Neural progenitor cell (in vitro differentiated cells): ENCODE data around the gene GRIP1. TPM values are rescaled to one million over a fixed set of nuclear protein-coding genes. Genes with fewer than 3 reads are reported as not detected.

Experiments
- DNase-seq: peaks from one replicate; pipeline ENCODE4 v3.0.0-alpha.2; 2016; ENCODE audit warnings: low spot score
- H2AFZ ChIP-seq: fragments of 200-600 bp; sonication (generic); replicated peaks from 2 replicates; pipeline ENCODE4 v1.6.1; 2016; ENCODE audit warnings: antibody characterized with exemption
- H3F3A ChIP-seq: fragments of 200-600 bp; sonication (generic); 2 replicates; pipeline ENCODE4 v1.6.1; 2016; ENCODE audit warnings: antibody characterized with exemption, low read depth
- H3K27ac ChIP-seq: fragments of 200-600 bp; sonication (generic); 2 replicates; pipeline ENCODE4 v1.5.1; 2016; ENCODE audit warnings: mild to moderate bottlenecking
- H3K27me3 ChIP-seq: fragments of 200-600 bp; sonication (generic); 2 replicates; pipeline ENCODE4 v1.6.1; 2016; ENCODE audit warnings: mild to moderate bottlenecking, moderate library complexity
- H3K36me3 ChIP-seq: fragments of 200-600 bp; sonication (generic); 2 replicates; pipeline ENCODE4 v1.5.1; 2016
- H3K4me1 ChIP-seq: fragments of 200-600 bp; sonication (generic); 2 replicates; pipeline ENCODE4 v1.6.1; 2016; ENCODE audit warnings: mixed run types
- H3K4me2 ChIP-seq: fragments of 200-600 bp; sonication (generic); 2 replicates; pipeline ENCODE4 v1.6.1; 2016
- H3K4me3 ChIP-seq: fragments of 200-600 bp; sonication (generic); 2 replicates; pipeline ENCODE4 v1.5.1; 2016
- H3K79me2 ChIP-seq: fragments of 200-600 bp; sonication (generic); 2 replicates; pipeline ENCODE4 v1.6.1; 2016; ENCODE audit warnings: low read depth
- H3K9ac ChIP-seq: fragments of 200-600 bp; sonication (generic); 2 replicates; pipeline ENCODE4 v1.6.1; 2016
- H3K9me3 ChIP-seq: fragments of 200-600 bp; sonication (generic); 2 replicates; pipeline ENCODE4 v1.5.1; 2016; ENCODE audit warnings: low read depth
- H4K20me1 ChIP-seq: fragments of 200-600 bp; sonication (generic); 2 replicates; pipeline ENCODE4 v1.6.1; 2016; ENCODE audit warnings: low read depth
- H3K27ac Mint-ChIP-seq: 3 replicates; pipeline ENCODE4 v1.8.0; 2021; ENCODE audit warnings: mixed read lengths
- H3K27me3 Mint-ChIP-seq: 2 replicates; pipeline ENCODE4 v1.8.0; 2022; ENCODE audit warnings: low read depth, mild to moderate bottlenecking, inconsistent platforms, moderate library complexity, mixed read lengths; ENCODE audit not compliant: insufficient read depth
- H3K36me3 Mint-ChIP-seq: 3 replicates; pipeline ENCODE4 v1.8.0; 2021; ENCODE audit warnings: mixed read lengths
- H3K4me1 Mint-ChIP-seq: 3 replicates; pipeline ENCODE4 v1.8.0; 2021; ENCODE audit warnings: mixed read lengths
- H3K4me3 Mint-ChIP-seq: 3 replicates; pipeline ENCODE4 v1.8.0; 2021; ENCODE audit warnings: mild to moderate bottlenecking, moderate library complexity, mixed read lengths
- H3K9me3 Mint-ChIP-seq: 3 replicates; pipeline ENCODE4 v1.8.0; 2020; ENCODE audit warnings: mixed read lengths
- EZH2 ChIP-seq: fragments of 200-600 bp; sonication (generic); IDR thresholded peaks from 2 replicates; pipeline ENCODE4 v1.6.1; 2017; ENCODE audit warnings: antibody characterized with exemption, mild to moderate bottlenecking, moderate library complexity
- EZH2phosphoT487 ChIP-seq: fragments of 200-600 bp; sonication (generic); IDR thresholded peaks from 2 replicates; pipeline ENCODE4 v1.6.1; 2017; ENCODE audit warnings: antibody characterized with exemption
- total RNA-seq: library from RNA; depleted of rRNA; stranded (reverse); fragments of >200 nt; gene quantifications from 2 replicates; pipeline ENCODE4 v1.2.3, GENCODE V29; 2015; ENCODE audit warnings: low replicate concordance
- TF ChIP-seq, protein P1 (sequence below): fragments of 200-600 bp; sonication (generic); IDR thresholded peaks from 2 replicates; pipeline ENCODE4 v1.5.1; 2017; ENCODE audit warnings: antibody characterized with exemption, mild to moderate bottlenecking

GRIP1 gene
- total RNA-seq, 1 donor from 2014 or later = 38.2 TPM

DNA sequence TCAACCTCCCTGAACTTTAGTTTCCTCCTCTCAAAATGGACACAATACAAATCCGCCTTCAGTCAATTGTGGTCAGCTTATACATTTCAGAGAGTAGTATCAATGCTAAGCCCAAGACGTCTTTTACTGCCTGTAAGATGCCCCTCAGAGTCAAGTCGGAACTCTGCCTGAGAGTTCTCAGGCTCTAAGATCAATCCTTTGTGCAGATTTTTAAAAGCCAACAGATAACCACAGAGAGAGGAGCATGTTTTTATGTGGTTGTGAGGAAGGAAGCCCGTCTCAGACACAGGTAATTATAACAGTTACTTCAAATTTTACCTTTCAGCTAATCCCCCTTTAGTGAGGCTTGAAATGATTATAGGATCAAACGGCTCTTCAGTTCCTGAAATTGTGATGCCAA is 285.0 kb downstream of the GRIP1 start:
- no peak for DNase-seq
- H3K27me3 Mint-ChIP-seq = no peaks in the 10 kb centered on the region
- Histone ChIP-seq H3K27me3 (no peaks in the 10 kb centered on the region), H2AFZ (no peak overlapping the region), H3K4me2 (no peak overlapping the region), H3K27ac (no peak overlapping the region), H3K36me3 (no peaks in the 10 kb centered on the region), H3K4me3 (no peak overlapping the region), H3K9ac (no peak overlapping the region), H3F3A (no peaks in the 10 kb centered on the region), H4K20me1 (no peaks in the 10 kb centered on the region), H3K79me2 (no peaks in the 10 kb centered on the region), H3K9me3 (no peaks in the 10 kb centered on the region), H3K4me1 (no peaks in the 10 kb centered on the region)
- no peaks in the 10 kb centered on the region for H3K9me3 Mint-ChIP-seq
- TF ChIP-seq, protein P1, sequence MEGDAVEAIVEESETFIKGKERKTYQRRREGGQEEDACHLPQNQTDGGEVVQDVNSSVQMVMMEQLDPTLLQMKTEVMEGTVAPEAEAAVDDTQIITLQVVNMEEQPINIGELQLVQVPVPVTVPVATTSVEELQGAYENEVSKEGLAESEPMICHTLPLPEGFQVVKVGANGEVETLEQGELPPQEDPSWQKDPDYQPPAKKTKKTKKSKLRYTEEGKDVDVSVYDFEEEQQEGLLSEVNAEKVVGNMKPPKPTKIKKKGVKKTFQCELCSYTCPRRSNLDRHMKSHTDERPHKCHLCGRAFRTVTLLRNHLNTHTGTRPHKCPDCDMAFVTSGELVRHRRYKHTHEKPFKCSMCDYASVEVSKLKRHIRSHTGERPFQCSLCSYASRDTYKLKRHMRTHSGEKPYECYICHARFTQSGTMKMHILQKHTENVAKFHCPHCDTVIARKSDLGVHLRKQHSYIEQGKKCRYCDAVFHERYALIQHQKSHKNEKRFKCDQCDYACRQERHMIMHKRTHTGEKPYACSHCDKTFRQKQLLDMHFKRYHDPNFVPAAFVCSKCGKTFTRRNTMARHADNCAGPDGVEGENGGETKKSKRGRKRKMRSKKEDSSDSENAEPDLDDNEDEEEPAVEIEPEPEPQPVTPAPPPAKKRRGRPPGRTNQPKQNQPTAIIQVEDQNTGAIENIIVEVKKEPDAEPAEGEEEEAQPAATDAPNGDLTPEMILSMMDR = no peak
- TF ChIP-seq EZH2 (no peak), EZH2phosphoT487 (no peak)
- peaks cover 3% of the 10 kb centered on the region for H3K36me3 Mint-ChIP-seq
- H3K4me3 Mint-ChIP-seq = no peak overlapping the region
- H3K4me1 Mint-ChIP-seq = no peaks in the 10 kb centered on the region
- no peak overlapping the region for H3K27ac Mint-ChIP-seq

DNA sequence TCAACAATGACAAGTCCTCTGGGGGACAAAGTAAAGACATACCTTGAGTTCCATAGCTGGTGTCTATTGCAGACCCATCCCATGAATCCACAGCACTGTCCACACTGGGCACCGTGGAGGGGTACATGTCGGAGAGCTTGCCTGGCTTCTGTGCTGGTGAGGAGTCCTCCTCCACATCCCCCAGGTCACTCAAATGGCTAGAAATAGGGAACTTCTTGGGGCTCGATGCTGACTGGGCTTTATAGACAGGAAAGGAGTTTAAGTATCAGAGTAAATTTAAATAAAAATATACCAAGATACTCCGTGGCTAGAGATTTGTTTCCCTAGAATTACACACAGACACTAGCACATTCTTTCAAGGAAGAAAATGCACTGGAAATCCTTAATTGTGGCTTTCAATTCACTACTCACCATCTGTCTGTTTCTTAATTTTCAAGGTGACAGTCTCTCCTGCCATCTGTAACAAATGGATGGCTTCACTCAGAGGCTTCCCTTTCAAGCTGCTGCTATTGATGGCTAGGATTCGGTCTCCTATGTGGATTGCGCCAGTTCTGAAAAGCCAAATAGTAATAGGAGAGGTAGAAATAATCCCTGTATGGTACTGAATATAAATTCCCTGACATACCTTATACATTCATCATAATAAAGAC is 286.5 kb downstream of the GRIP1 start:
- Histone ChIP-seq H3K9me3 (no peaks in the 10 kb centered on the region), H3K4me1 (no peaks in the 10 kb centered on the region), H2AFZ (no peak overlapping the region), H3K4me3 (no peak overlapping the region), H4K20me1 (no peaks in the 10 kb centered on the region), H3K27ac (no peak overlapping the region), H3K4me2 (no peak overlapping the region), H3K9ac (no peak overlapping the region), H3K36me3 (no peaks in the 10 kb centered on the region), H3K79me2 (no peaks in the 10 kb centered on the region), H3F3A (no peaks in the 10 kb centered on the region), H3K27me3 (no peaks in the 10 kb centered on the region)
- no peaks in the 10 kb centered on the region for H3K9me3 Mint-ChIP-seq
- H3K36me3 Mint-ChIP-seq = peaks cover 7% of the 10 kb centered on the region
- H3K27ac Mint-ChIP-seq = no peak overlapping the region
- no peak for TF ChIP-seq EZH2
- no peaks in the 10 kb centered on the region for H3K4me1 Mint-ChIP-seq
- no peak overlapping the region for H3K4me3 Mint-ChIP-seq
- no peaks in the 10 kb centered on the region for H3K27me3 Mint-ChIP-seq
- no peak for DNase-seq

DNA sequence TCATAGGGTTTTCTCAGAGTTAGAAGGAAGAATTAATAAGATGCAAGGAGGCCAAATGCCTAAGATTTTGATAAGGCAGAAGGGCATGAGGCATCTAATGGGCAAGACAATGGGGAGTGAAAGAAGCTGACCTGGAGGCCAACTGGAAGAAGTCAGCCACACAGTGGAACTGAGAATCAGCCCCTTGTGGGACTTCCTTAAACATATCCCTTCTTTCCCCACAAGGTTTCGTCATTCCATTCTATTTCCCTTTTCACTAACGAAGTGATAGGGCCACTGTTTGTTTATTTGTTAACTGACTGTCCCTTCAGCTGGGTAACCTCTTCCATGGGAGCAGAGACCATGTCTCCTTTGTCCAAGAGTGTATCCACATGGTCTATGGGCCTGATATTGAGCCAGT is 290.4 kb downstream of the GRIP1 start:
- Histone ChIP-seq H3K79me2 (no peaks in the 10 kb centered on the region), H4K20me1 (no peaks in the 10 kb centered on the region), H3K4me1 (no peaks in the 10 kb centered on the region), H2AFZ (no peak overlapping the region), H3K36me3 (no peaks in the 10 kb centered on the region), H3K9ac (no peak overlapping the region), H3K9me3 (no peaks in the 10 kb centered on the region), H3K27me3 (no peaks in the 10 kb centered on the region), H3K4me3 (no peak overlapping the region), H3F3A (no peaks in the 10 kb centered on the region), H3K27ac (no peak overlapping the region), H3K4me2 (no peak overlapping the region)
- H3K9me3 Mint-ChIP-seq = no peaks in the 10 kb centered on the region
- TF ChIP-seq EZH2 (no peak), EZH2phosphoT487 (no peak)
- TF ChIP-seq, protein P1 = no peak
- DNase-seq = no peak
- H3K4me1 Mint-ChIP-seq = no peaks in the 10 kb centered on the region
- H3K27ac Mint-ChIP-seq = no peak overlapping the region
- H3K4me3 Mint-ChIP-seq = no peak overlapping the region
- H3K27me3 Mint-ChIP-seq = no peaks in the 10 kb centered on the region
- peaks cover 15% of the 10 kb centered on the region for H3K36me3 Mint-ChIP-seq

DNA sequence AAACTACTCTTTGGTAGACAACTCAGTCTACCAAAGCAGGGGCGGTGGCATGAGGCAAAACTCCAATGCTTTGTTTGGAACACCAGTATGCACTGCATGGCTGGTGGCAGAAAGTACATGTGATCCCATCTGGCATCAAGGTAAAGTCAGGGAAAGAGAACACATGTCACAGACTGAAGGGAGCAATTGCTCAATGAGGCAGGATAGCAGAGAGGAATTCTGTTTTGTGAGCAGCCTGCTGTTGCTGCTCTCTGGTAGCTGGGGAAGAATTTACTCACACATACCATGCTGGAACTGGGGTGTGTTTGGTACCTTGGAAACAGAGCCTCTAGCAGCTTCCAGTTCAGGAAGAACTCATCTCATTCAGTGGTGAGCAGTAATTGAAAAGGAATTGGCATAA is 291.8 kb downstream of the GRIP1 start:
- peaks cover 15% of the 10 kb centered on the region for H3K36me3 Mint-ChIP-seq
- DNase-seq = no peak
- Histone ChIP-seq H3K36me3 (no peaks in the 10 kb centered on the region), H3F3A (no peaks in the 10 kb centered on the region), H4K20me1 (no peaks in the 10 kb centered on the region), H3K4me2 (no peak overlapping the region), H2AFZ (no peak overlapping the region), H3K9ac (no peak overlapping the region), H3K4me1 (no peaks in the 10 kb centered on the region), H3K9me3 (no peaks in the 10 kb centered on the region), H3K27me3 (no peaks in the 10 kb centered on the region), H3K4me3 (no peak overlapping the region), H3K27ac (no peak overlapping the region), H3K79me2 (no peaks in the 10 kb centered on the region)
- H3K27me3 Mint-ChIP-seq = no peaks in the 10 kb centered on the region
- H3K27ac Mint-ChIP-seq = no peak overlapping the region
- no peaks in the 10 kb centered on the region for H3K9me3 Mint-ChIP-seq
- H3K4me1 Mint-ChIP-seq = no peaks in the 10 kb centered on the region
- no peak for TF ChIP-seq EZH2phosphoT487
- TF ChIP-seq, protein P1 = no peak
- no peak for TF ChIP-seq EZH2
- H3K4me3 Mint-ChIP-seq = no peak overlapping the region
